Gastrocnemius medialis (tissue), 4 donors: Measurements from ENCODE around the gene ZNF783.

Source experiments
- CTCF ChIP-seq, 5 experiments: fragments of 450-650 bp in 3 of 5; fragments of 200-600 bp in 2 of 5; sonication (generic) in 2 of 5; IDR thresholded peaks in 4 of 5; conservative IDR thresholded peaks in 1 of 5; 1 replicate in 4 of 5; 2 replicates in 1 of 5; pipeline ENCODE4 v1.5.1; 2016 to 2019; ENCODE audit warnings: antibody characterized with exemption in 5 of 5, mild to moderate bottlenecking in 3 of 5, moderate library complexity in 3 of 5
- POLR2A ChIP-seq, 2 donors: fragments of 450-650 bp; IDR thresholded peaks; one replicate each; pipeline ENCODE4 v1.6.1; 2017; ENCODE audit warnings: antibody characterized with exemption in 2 of 2, mild to moderate bottlenecking in 2 of 2, moderate library complexity in 2 of 2

DNA sequence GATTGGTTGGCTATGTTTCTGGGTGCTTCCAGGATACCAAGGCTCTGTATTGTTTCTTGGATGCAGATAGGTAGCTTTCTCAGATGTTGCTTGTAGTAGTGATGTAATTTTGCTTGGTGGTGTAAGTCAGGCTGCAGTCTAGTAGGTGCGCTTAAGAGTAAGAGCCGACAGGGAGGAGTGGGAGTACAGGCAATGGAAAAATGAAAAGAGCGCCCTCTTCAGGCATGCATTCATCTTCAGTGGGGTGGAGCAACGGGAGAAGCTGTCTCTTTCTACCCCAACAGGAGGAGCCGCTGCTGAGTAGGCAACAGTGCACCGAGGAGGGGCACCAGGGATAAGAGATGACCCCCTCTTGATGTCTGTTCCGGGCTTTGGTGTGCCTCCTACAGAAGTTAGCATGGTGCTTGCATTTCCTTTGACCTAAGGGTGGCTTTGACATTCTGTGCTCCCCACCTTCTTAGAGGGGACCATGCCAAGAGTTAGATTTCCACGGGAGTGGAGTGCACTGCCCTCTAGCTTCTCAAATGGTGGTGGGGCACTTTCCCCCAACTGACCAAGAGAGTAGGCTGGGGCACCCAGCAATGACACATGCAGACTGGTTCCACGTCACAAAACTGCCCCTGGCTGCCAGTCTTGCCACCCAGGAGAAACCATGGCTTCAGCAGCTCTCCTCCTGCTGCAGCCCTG, 56.1 kb downstream of the ZNF783 start:
- TF ChIP-seq CTCF (IDR thresholded peaks at IDR 0.05 in 4 of 5, conservative IDR thresholded peaks at IDR 0.05 in 1 of 5) (no peak), POLR2A (IDR thresholded peaks at IDR 0.05) (no peak)
